ENCODE data around the gene SLAIN1. TPM values are rescaled to one million over a fixed set of nuclear protein-coding genes. Genes with fewer than 3 reads are reported as not detected.

The SLAIN1 gene
- total and polyA plus RNA-seq, 9 donors: 2.9 to 7.5 (median 4.4) TPM

DNA sequence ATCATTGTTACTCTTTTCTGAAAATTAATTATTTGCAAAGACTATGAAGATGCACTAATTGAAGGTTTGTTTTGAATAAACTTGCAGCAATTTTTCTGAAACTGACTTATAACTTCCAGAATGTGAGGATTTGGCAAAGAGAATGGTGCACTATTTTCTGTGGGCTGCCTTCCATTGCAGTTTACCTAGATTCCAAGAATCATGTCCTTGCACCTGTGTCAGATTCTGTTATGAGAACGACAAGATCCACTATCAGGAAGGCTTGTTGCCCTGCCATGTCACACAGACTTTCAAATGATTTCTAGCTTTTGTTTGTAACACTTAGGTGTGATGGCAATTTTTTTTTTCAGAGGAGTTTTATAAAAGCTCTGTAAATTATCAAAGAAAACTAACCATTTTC is 5.6 kb upstream of the SLAIN1 start:
- Histone ChIP-seq H3K9me3 (replicated peaks; ENCODE audit: control insufficient read depth, low read depth, low read length) (no peaks in the 10 kb centered on the region), H3K4me3 (ENCODE audit: low read length) (no peak overlapping the region), H3K4me1 (ENCODE audit: control insufficient read depth, insufficient read depth, low read length) (peaks cover under 1% of the 10 kb centered on the region), H3K27ac (ENCODE audit: low read length) (no peak overlapping the region), H3K27me3 (ENCODE audit: control insufficient read depth, insufficient read depth, low read length) (peaks cover 6% of the 10 kb centered on the region), H3K36me3 (ENCODE audit: control insufficient read depth, insufficient read depth, low read length) (no peaks in the 10 kb centered on the region)
- no CpG with 5 or more reads among the region's 1 CpG for WGBS (ENCODE audit: insufficient coverage)
- DNase-seq: no peak

DNA sequence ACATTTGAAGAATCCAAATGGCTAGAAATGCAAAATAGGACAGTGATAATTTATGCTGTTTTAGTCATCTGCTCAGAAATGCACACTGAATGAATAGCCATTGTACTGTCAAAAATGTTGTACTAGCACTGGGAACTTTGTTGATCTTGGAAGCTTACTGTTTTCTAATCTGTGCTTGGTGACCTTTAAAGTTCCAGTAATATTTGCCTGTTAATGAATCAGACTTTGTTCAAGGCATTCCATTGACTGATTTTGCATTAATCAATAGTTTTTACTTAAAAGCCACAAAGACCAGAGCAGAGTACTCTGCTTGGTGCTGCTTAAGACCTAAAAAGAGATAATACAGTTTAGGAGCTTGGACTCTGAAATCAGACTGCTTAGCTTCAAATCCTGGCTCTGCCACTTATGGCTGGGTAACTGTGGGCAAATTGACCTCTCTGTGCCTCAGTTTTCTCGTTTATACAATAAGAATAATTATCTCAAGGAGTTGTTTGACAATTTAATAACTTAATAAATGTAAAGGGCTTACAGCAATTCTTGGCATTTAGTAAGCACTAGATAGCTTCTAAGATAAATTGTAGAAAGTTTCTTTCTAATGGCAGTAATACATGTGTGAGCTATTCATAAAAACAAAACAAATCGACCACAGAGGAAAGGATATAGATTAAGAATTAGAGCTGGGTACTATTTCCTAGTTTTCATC is 4.6 kb upstream of the SLAIN1 start:
- Histone ChIP-seq H3K27ac (ENCODE audit: low read length) (no peak overlapping the region), H3K36me3 (ENCODE audit: control insufficient read depth, insufficient read depth, low read length) (no peaks in the 10 kb centered on the region), H3K9me3 (replicated peaks; ENCODE audit: control insufficient read depth, low read depth, low read length) (no peaks in the 10 kb centered on the region), H3K27me3 (ENCODE audit: control insufficient read depth, insufficient read depth, low read length) (peaks cover 11% of the 10 kb centered on the region), H3K4me3 (ENCODE audit: low read length) (no peak overlapping the region), H3K4me1 (ENCODE audit: control insufficient read depth, insufficient read depth, low read length) (peaks cover 5% of the 10 kb centered on the region)
- WGBS (ENCODE audit: insufficient coverage): no CpG with 5 or more reads among the region's 2 CpGs
- DNase-seq: no peak

DNA sequence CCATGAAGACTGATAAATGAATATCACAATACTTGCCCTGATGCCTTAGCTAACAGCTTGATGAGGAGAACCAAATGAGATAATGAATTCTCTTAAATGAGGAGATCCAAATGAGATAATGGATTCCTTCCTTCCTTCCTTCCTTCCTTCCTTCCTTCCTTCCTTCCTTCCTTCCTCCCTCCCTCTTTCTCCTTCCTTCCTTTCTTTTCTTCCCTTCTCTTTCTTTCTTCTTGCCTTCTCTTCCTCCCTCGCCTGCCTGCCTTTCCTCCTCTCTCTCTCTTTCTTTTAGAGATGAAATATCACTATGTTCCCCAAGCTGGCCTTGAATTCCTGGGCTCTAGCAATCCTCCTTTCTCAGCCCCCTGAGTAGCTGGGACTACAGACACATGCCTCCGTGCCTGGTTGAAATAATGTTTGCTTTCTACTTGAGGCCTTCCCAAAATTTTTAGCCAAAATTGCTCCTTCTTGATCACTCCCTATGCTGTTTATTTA is 4.0 kb upstream of the SLAIN1 start:
- DNase-seq: no peak
- WGBS (ENCODE audit: insufficient coverage): 88% methylated on average over 1 of the region's 2 CpGs
- peaks cover 6% of the 10 kb centered on the region for H3K4me1 ChIP-seq (ENCODE audit: control insufficient read depth, insufficient read depth, low read length)

DNA sequence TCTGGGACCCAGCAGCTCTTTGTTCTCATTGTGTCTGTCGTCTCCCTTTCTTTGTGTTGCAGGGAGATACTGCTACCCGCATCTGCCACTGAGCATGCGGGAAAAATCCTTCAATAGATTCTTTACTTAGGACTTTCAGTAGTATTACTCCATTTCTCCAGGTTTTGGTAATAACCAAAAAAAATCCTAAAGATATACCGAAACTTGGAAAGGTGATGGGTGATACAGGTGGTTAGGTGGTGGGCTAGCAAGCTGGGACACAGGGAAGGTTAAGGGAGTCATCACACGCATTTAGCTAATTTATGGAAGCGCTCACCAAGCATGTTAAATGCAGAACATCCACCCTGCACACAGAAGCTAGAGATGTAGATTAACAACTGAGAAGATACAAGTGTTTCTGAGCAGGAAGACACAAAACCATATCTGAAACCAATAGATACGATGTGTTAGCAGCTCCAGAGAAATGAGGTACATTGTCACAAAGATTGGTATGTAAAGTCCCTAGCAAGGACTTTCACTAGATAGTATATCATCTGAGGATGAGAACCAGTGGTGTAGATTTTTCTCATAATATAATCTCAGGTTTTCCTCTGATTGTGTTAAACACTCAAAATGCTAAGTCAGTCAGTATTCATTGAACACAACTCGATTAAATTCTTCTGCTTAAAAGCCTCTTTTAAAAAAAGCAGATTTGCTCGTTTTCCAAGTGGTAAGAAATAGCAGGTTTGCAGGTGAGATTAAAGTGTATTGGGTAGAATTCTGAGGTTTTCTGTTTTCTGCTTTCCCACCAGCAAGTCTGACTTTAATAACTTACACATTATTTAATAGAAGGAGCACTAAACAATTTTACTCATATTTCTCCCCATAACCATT is 1.2 kb upstream of the SLAIN1 start:
- H3K4me1 ChIP-seq (ENCODE audit: control insufficient read depth, insufficient read depth, low read length): peaks cover 11% of the 10 kb centered on the region
- WGBS (ENCODE audit: insufficient coverage): no CpG with 5 or more reads among the region's 9 CpGs
- no peak overlapping the region for H3K4me3 ChIP-seq (ENCODE audit: low read length)
- no peaks in the 10 kb centered on the region for H3K9me3 ChIP-seq (replicated peaks; ENCODE audit: control insufficient read depth, low read depth, low read length)
- DNase-seq: peak; percentile 6
- no peaks in the 10 kb centered on the region for H3K36me3 ChIP-seq (ENCODE audit: control insufficient read depth, insufficient read depth, low read length)
- peaks cover 16% of the 10 kb centered on the region for H3K27me3 ChIP-seq (ENCODE audit: control insufficient read depth, insufficient read depth, low read length)
- H3K27ac ChIP-seq (ENCODE audit: low read length): no peak overlapping the region

More for the DNA sequence above, 4.0 kb upstream of the SLAIN1 start:
- no peak overlapping the region for H3K4me3 ChIP-seq (ENCODE audit: low read length)
- no peak overlapping the region for H3K27ac ChIP-seq (ENCODE audit: low read length)
- H3K9me3 ChIP-seq (replicated peaks; ENCODE audit: control insufficient read depth, low read depth, low read length): no peaks in the 10 kb centered on the region
- no peaks in the 10 kb centered on the region for H3K36me3 ChIP-seq (ENCODE audit: control insufficient read depth, insufficient read depth, low read length)
- H3K27me3 ChIP-seq (ENCODE audit: control insufficient read depth, insufficient read depth, low read length): peaks cover 11% of the 10 kb centered on the region

DNA sequence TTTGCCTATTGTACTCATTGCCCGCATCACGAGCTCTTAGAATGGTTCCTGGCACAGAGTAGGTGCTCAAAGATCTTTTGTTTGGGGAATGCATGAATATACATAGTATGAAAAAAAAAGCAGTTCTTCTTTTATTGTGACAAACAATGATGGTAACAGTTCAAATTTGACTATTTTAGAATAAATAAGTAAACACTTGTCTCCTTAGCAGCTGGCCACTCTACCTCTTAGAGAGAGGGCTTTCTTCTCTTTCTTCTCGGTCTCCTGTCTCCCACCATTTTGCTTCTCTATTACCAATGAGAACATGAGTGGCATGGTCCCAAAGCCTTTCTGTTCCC is 639 bp upstream of the SLAIN1 start:
- Histone ChIP-seq H3K27me3 (ENCODE audit: control insufficient read depth, insufficient read depth, low read length) (peaks cover 16% of the 10 kb centered on the region), H3K9me3 (replicated peaks; ENCODE audit: control insufficient read depth, low read depth, low read length) (no peaks in the 10 kb centered on the region), H3K4me1 (ENCODE audit: control insufficient read depth, insufficient read depth, low read length) (peaks cover 11% of the 10 kb centered on the region), H3K36me3 (ENCODE audit: control insufficient read depth, insufficient read depth, low read length) (no peaks in the 10 kb centered on the region), H3K4me3 (ENCODE audit: low read length) (peak overlapping the region; percentile 42), H3K27ac (ENCODE audit: low read length) (no peak overlapping the region)
- WGBS (ENCODE audit: insufficient coverage): 40% methylated on average over 1 of the region's 3 CpGs
- DNase-seq: no peak

DNA sequence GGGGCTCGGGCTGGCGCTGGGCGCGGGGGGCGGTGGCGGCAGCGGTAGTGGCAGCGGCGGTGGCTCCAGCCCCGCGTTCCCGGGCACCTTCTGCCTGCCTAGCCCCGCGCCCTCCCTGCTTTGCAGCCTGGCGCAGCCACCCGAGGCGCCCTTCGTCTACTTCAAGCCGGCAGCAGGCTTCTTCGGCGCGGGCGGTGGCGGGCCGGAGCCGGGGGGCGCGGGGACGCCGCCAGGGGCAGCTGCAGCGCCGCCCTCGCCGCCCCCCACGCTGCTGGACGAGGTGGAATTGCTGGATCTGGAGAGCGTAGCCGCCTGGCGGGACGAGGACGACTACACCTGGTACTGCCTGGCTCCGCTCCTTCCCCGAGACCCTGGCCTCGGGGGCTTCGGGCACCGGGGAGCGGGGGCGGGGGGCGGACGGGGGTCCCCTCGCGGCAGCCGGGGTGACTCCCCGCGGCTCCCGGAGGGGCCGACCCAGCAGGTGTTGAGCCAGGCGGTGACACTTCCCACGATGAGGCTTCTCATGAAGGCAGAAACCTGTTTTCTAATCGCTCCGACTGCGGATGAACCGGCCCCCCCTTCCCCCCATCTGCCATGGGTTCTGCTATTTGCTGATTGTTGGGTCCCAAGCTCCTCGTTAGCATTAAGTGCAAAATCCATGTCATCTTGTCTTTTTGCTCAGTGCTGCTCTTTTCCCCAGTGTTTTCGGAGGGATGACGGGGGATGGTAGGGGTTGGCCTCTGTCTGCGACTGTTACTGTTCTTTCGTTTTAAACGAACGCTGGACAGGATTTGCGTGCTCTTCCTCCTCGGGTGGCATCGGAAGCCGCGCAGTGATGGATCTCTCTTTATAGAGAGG is 943 bp downstream of the SLAIN1 start:
- peak; percentile 42 for DNase-seq
- Histone ChIP-seq H3K9me3 (replicated peaks; ENCODE audit: control insufficient read depth, low read depth, low read length) (no peaks in the 10 kb centered on the region), H3K27me3 (ENCODE audit: control insufficient read depth, insufficient read depth, low read length) (peaks cover 16% of the 10 kb centered on the region), H3K27ac (ENCODE audit: low read length) (no peak overlapping the region), H3K4me3 (ENCODE audit: low read length) (peak overlapping the region; percentile 44), H3K4me1 (ENCODE audit: control insufficient read depth, insufficient read depth, low read length) (peaks cover 11% of the 10 kb centered on the region), H3K36me3 (ENCODE audit: control insufficient read depth, insufficient read depth, low read length) (no peaks in the 10 kb centered on the region)
- under 1% methylated on average over 71 of the region's 75 CpGs for whole genome bisulfite sequencing (ENCODE audit: insufficient coverage)

DNA sequence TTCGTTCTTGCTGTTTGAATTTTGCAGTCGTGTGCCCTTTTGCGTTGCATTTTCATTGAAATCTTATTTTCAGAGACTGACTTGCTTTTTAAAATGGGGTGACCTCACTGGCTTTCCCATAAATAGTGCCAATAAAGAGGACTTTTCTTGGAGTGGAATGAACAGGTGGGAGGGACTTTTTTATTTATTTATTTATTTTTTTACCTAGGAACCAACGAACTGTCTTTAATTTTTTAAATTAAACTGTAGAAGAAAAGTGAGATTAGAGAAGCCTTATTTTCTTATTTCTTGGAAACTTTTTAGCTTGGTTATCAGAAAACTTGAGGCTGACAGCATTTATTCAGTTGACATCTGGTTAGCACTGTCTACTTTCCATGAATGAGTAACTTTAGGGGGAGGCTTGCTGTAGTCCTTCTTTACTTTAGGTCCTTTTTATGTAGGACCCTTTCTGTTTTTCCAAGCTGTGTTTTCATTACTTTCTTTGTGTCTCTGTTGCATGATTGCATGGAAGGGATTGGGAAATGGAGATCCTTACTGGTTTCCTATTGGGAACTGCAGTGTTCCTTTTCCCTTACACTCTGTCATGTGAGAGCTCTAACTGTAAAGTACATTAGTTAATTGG is 1.7 kb downstream of the SLAIN1 start:
- no CpG with 5 or more reads among the region's 4 CpGs for WGBS (ENCODE audit: insufficient coverage)
- no peaks in the 10 kb centered on the region for H3K36me3 ChIP-seq (ENCODE audit: control insufficient read depth, insufficient read depth, low read length)

DNA sequence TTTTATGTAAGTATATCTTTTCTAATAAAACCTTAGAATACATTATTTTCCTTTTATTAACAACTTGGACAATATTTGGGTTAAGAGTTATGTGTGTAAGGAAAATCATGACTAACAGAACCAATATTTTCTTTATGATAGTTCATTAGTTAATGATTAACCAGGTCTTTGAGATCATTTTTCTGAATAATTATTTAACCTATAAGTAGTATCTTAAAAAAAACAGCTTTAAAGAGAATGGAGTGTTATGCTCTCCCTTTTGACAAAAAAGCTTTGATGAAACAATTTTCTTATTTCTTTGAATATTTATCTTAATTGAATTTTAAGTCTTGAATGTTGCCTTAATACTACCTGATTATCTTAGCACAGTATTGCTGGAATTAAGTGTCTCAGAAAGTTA is 3.8 kb downstream of the SLAIN1 start:
- no peaks in the 10 kb centered on the region for H3K9me3 ChIP-seq (replicated peaks; ENCODE audit: control insufficient read depth, low read depth, low read length)
- peaks cover 10% of the 10 kb centered on the region for H3K27me3 ChIP-seq (ENCODE audit: control insufficient read depth, insufficient read depth, low read length)
- H3K4me3 ChIP-seq (ENCODE audit: low read length): no peak overlapping the region
- DNase-seq: no peak
- H3K27ac ChIP-seq (ENCODE audit: low read length): no peak overlapping the region
- peaks cover 11% of the 10 kb centered on the region for H3K4me1 ChIP-seq (ENCODE audit: control insufficient read depth, insufficient read depth, low read length)
- no peaks in the 10 kb centered on the region for H3K36me3 ChIP-seq (ENCODE audit: control insufficient read depth, insufficient read depth, low read length)

More for the DNA sequence above, 1.7 kb downstream of the SLAIN1 start:
- Histone ChIP-seq H3K27ac (ENCODE audit: low read length) (no peak overlapping the region), H3K4me3 (ENCODE audit: low read length) (peak overlapping the region; percentile 44), H3K9me3 (replicated peaks; ENCODE audit: control insufficient read depth, low read depth, low read length) (no peaks in the 10 kb centered on the region), H3K4me1 (ENCODE audit: control insufficient read depth, insufficient read depth, low read length) (peaks cover 11% of the 10 kb centered on the region), H3K27me3 (ENCODE audit: control insufficient read depth, insufficient read depth, low read length) (peaks cover 14% of the 10 kb centered on the region)
- no peak for DNase-seq

DNA sequence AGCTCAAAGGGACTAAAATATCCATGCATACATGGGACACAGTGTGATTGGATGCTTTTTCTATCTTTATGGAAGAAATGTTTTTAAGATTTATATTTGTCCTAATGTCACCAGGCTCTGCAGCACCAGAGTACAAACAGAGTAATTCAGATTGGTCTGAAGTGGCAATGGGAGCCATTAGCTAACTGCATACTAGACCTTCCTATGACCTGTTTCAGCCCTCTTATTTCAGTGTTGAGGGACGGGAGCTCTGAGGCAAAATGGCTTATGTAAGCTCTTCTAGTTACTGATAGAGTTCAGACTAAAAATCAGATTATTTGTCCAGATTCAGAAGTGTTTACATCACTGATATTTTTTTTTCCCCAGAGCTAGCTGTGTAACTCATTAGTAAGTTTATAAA is 4.9 kb downstream of the SLAIN1 start:
- no peaks in the 10 kb centered on the region for H3K9me3 ChIP-seq (replicated peaks; ENCODE audit: control insufficient read depth, low read depth, low read length)
- no peaks in the 10 kb centered on the region for H3K36me3 ChIP-seq (ENCODE audit: control insufficient read depth, insufficient read depth, low read length)
- H3K4me3 ChIP-seq (ENCODE audit: low read length): no peak overlapping the region
- H3K27me3 ChIP-seq (ENCODE audit: control insufficient read depth, insufficient read depth, low read length): peaks cover 5% of the 10 kb centered on the region
- DNase-seq: no peak
- no CpG with 5 or more reads among the region's 1 CpG for WGBS (ENCODE audit: insufficient coverage)
- H3K27ac ChIP-seq (ENCODE audit: low read length): no peak overlapping the region
- peaks cover 5% of the 10 kb centered on the region for H3K4me1 ChIP-seq (ENCODE audit: control insufficient read depth, insufficient read depth, low read length)
